ENCODE measurements around the gene GSG1L2.

GSG1L2 gene

GRCh38 chr17:9824797-9825338 is 3.0 kb upstream of the GSG1L2 start:
- no peak for DNase-seq

DNA sequence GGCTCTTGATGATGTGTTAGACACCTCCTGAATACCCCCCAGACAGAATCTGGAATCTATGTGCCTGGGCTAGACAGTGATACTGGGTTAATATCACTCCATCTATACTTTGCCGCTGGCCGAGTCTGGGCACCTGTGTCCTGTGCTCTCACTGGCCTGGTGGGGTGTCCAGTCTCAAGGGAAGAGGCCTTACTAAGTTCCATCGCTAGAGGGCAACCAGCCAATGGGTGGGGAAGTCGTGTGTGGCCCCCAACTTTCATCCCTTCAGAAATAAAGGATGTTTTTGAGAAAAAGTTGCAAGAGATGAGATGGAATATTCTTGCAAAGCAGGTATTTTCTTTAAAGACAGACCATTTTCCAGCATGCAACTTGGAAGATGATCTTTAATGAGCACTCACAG is 2.2 kb upstream of the GSG1L2 start:
- no peak for DNase-seq

- no peak for DNase-seq
Measured at GRCh38 chr17:9820448-9820847, 1.4 kb downstream of the GSG1L2 start.

DNA sequence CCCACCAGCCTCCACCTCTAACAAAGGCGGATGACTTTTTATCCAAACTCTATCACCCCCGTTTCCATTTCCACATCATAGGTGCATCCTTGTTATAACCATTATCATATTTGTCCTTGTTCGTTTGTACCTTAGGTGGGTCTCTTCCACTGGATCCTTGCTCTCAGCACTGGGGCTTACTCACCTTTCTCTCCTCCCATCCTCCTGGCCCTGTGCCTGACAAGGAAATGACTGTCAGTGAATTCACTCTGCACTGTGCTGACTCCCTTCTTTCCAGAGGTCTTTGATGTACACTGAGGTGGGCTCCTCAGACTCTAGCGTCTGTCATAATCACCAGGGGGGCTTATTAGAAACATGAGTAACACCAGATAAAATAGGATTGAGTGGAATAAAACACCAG is 3.1 kb downstream of the GSG1L2 start:
- DNase-seq, result no peak

- DNase-seq, result no peak
Measured at GRCh38 chr17:9817086-9817485, 4.8 kb downstream of the GSG1L2 start.

- no peak for DNase-seq
Measured at GRCh38 chr17:9816472-9816871, 5.4 kb downstream of the GSG1L2 start.

DNA sequence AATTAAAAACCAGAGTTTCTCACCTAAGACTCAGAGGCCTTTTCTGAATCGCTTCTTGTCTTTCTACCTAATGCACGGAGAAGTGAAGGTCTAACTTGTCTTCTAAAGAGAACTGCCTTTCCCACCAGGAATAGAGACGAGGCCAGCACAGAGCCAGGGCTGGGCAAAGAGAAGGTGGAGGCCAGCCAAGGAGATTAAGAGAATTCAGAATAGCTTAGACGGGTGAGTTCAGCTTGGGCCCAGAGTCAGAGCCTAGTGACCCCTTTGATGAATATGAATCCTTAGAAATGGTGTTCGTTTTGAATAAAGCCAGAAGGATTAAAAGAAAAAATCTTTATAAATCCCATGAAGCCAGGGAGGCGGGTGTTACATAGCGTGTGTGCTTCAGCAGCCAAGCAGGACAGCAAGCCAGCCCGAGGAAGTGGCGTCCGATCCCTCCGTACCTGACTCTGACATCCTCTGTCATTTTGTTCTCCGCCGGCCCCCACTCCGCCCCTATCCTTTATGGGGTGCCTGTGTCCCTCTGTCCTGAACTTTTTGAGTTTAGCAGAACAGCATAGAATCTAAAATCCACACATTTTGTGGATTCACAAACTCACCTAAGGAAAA is 7.4 kb downstream of the GSG1L2 start:
- no peak for DNase-seq

- DNase-seq, result no peak
Measured at GRCh38 chr17:9813166-9813565, 8.7 kb downstream of the GSG1L2 start.

DNA sequence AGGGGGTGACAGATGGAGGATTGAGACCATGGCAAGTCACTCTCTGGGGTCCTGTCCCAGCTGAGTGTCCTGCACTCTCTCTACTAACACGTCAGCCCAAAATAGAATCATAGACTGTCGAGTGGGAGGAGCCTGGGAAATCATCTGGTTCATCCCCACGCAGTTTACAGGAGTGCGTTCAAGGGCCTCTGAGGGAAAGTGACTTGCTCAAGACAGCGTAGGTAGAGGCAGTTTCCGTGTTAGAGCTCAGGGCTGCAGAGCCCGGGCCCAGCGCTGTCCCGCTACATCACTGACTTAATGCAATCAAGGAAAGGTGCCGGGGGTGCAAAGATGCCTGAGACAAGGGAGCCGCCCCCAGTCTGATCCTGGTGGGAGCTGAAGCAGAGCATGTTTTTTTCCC is 10.3 kb downstream of the GSG1L2 start:
- DNase-seq, result no peak

DNA sequence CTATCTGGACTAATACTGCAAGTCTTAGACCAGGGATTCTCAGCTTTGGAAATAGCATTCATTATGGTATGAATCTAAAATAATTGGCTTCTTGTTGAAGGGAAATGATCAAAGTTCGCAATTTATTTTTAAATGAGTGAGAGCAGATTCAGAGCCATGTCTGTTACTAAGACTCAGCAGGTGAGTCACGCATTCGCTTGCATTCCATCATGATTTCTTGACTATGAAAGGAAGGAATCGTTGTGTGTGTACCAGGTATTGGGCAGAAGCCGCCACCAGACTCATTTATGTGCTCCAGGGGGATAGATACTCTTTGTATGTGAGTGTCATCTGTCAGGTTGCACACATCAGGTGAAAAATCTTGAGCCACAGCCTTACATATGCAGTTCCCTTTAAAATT is 10.8 kb downstream of the GSG1L2 start:
- DNase-seq, result no peak

- no peak for DNase-seq
Measured at GRCh38 chr17:9810100-9810949, 11.6 kb downstream of the GSG1L2 start.

DNA sequence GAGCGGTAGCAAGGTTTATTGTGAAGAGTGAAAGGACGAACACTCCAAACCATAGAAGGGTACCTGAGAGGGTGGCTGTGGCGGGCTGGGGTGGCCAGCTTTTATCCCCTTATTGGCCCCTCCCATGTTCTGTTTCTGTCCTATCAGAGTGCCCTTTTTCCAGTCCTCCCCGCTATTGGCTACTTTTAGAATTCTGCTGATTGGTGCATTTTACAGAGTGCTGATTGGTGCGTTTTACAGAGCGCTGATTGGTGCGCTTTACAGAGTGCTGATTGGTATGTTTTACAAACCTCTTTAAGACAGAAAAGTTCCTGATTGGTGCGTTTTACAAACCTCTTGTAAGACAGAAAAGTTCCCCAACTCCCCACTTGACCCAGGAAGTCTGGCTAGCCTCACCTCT is 12.5 kb downstream of the GSG1L2 start:
- no peak for DNase-seq

GRCh38 chr17:9806699-9807098 is 15.2 kb downstream of the GSG1L2 start:
- DNase-seq, result no peak

DNA sequence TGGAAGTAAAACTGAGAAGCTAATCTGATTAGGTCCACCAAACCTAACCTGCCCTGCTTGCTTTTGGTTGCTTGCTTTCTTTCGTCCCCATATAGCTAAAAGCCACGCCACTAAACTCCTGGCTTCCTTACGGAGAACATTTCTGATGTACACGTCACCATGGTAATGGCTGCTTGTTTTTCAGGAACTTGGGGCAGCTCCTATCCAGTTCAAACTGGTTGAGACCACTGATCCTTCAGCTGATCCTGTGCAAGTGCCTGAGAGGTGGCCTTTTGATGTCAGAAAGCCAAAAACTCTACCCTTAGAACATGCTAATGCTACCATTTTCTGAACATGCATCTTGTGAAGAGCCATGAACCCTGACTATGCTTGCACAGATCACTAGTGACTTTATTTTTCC is 16.1 kb downstream of the GSG1L2 start:
- no peak for DNase-seq

- DNase-seq, result no peak
Measured at GRCh38 chr17:9802697-9803096, 19.2 kb downstream of the GSG1L2 start.

- no peak for DNase-seq
Measured at GRCh38 chr17:9802294-9802693, 19.6 kb downstream of the GSG1L2 start.

GRCh38 chr17:9801505-9801904 is 20.4 kb downstream of the GSG1L2 start:
- no peak for DNase-seq

GRCh38 chr17:9798724-9799123 is 23.2 kb downstream of the GSG1L2 start:
- no peak for DNase-seq

DNA sequence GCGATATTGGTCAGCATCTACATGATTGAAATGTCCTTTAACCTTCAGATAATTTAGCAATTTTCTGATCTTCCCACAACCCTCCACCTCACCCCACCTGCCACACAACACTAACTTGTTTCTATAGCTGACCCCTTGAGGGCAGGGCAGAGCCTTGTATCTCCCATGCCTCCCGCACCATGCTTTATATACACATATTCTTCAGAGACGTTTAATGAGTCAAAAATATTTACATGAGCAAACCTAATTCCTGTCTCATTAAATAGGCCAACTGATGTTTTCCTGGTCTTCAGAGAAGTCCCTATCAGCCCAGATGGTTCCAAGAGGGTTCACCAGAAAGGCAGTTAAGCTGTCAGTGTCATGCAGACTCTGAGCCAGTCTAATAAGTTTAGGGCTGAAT is 23.9 kb downstream of the GSG1L2 start:
- no peak for DNase-seq

- no peak for DNase-seq
Measured at GRCh38 chr17:9792181-9792840, 29.6 kb downstream of the GSG1L2 start.

- no peak for DNase-seq
Measured at GRCh38 chr17:9790889-9791876, 30.7 kb downstream of the GSG1L2 start, which contains the start of gene DHRS7C. DHRS7C (minus strand) TSS chr17:9791592; CDS start chr17:9791284, 308 bp downstream.

DNA sequence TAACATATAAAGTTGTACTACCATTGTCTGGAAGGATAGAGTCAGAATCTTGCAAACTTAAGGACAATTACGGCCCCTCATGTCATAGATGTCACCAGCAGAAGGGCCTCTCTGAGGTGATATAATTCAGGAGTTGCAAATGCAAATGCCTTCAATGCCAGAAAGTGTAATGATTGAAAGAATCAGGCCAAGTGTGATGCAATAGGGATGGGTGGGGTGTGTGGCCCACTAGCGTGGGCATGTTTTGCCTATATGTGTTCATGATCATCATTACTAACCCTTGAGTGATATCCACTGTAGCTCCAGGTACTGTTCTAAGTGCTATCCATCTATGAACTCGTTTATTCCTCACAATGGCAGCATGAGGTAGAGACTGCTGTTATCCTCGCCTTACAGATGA is 31.6 kb downstream of the GSG1L2 start:
- DNase-seq, result no peak
